Uterus (tissue), 2 donors: ENCODE results near the gene PCSK9.

Experiments
- CTCF ChIP-seq, 4 experiments: fragments of 200-600 bp in 2 of 4; fragments of 450-650 bp in 2 of 4; sonication (generic) in 2 of 4; IDR thresholded peaks; one replicate each; pipeline ENCODE4 v1.5.1; 2016 to 2019; ENCODE audit warnings: antibody characterized with exemption in 4 of 4, mild to moderate bottlenecking in 2 of 4, moderate library complexity in 1 of 4
- POLR2A ChIP-seq, 2 donors: fragments of 450-650 bp; IDR thresholded peaks; one replicate each; pipeline ENCODE4 v1.6.1; 2016; ENCODE audit warnings: antibody characterized with exemption in 2 of 2, mild to moderate bottlenecking in 1 of 2, moderate library complexity in 1 of 2

GRCh38 chr1:55081188-55081904 is 42.0 kb downstream of the PCSK9 start:
- TF ChIP-seq CTCF (IDR thresholded peaks at IDR 0.05) = no peak
- TF ChIP-seq POLR2A (IDR thresholded peaks at IDR 0.05) = no peak
